LHCN-M2 (cell line): Measurements from ENCODE around the gene DOK4. TPM values are rescaled to one million over a fixed set of nuclear protein-coding genes. Genes with fewer than 3 reads are reported as not detected.
"Not testable (repeated sequence)": the region's sequence is repeated elsewhere in the genome, so short reads cannot be mapped to it uniquely, and the experiment has no call there.

Experiments
- DNase-seq: peaks from one replicate; pipeline ENCODE4 v3.0.0-alpha.2; 2012; ENCODE audit warnings: low read depth
- total RNA-seq: library from RNA; depleted of rRNA; stranded (reverse); fragments of >200 nt; gene quantifications from 2 replicates; pipeline ENCODE4 v1.2.3, GENCODE V29; 2014

The DOK4 gene
- total RNA-seq, 1 experiment from 2014 or later = 36.6 TPM

- DNase-seq = peak; percentile 89
Measured at GRCh38 chr16:57447186-57447962, 38.9 kb downstream of the DOK4 start, which contains the start of the genes CIAPIN1 and COQ9. Gene CIAPIN1 (minus strand): TSS chr16:57447385. CDS start chr16:57440928, 6,457 bp downstream. Gene COQ9 (plus strand): TSS chr16:57447479. CDS start chr16:57447506, 27 bp downstream.

- DNase-seq = peak; percentile 51
Measured at GRCh38 chr16:57446531-57447185, 39.6 kb downstream of the DOK4 start.

- no peak for DNase-seq
Measured at GRCh38 chr16:57445510-57445909, 40.8 kb downstream of the DOK4 start.

GRCh38 chr16:57444711-57445110, 41.6 kb downstream of the DOK4 start:
- DNase-seq = peak; percentile 11

- not testable (repeated sequence) for DNase-seq
Measured at GRCh38 chr16:57440551-57440950, 45.7 kb downstream of the DOK4 start.

- DNase-seq = not testable (repeated sequence)
Measured at GRCh38 chr16:57439947-57440346, 46.3 kb downstream of the DOK4 start.

GRCh38 chr16:57435838-57436237, 50.5 kb downstream of the DOK4 start:
- DNase-seq = no peak

GRCh38 chr16:57434003-57434402, 52.3 kb downstream of the DOK4 start:
- no peak for DNase-seq

- DNase-seq = no peak
Measured at GRCh38 chr16:57432989-57433388, 53.3 kb downstream of the DOK4 start.

- DNase-seq = no peak
Measured at GRCh38 chr16:57432505-57432904, 53.8 kb downstream of the DOK4 start.

GRCh38 chr16:57430955-57431354, 55.3 kb downstream of the DOK4 start:
- no peak for DNase-seq

- DNase-seq = no peak
Measured at GRCh38 chr16:57427824-57428223, 58.5 kb downstream of the DOK4 start.

GRCh38 chr16:57427307-57427706, 59.0 kb downstream of the DOK4 start:
- DNase-seq = no peak

GRCh38 chr16:57426356-57426755, 59.9 kb downstream of the DOK4 start:
- no peak for DNase-seq

GRCh38 chr16:57424583-57424982, 61.7 kb downstream of the DOK4 start:
- DNase-seq = no peak

GRCh38 chr16:57423152-57423551, 63.1 kb downstream of the DOK4 start:
- DNase-seq = no peak

- DNase-seq = peak; percentile 73
Measured at GRCh38 chr16:57422026-57422944, 64.0 kb downstream of the DOK4 start.
